Neural crest cell (in vitro differentiated cells): Measurements from ENCODE around the gene SARM1. TPM values are rescaled to one million over a fixed set of nuclear protein-coding genes. Genes with fewer than 3 reads are reported as not detected.

Experiments used
- DNase-seq: peaks from one replicate; pipeline ENCODE4 v3.0.0; 2021; ENCODE audit warnings: low read depth, mixed read lengths, low spot score
- H3K27ac Mint-ChIP-seq: one replicate; pipeline ENCODE4 v1.8.0; 2021; ENCODE audit warnings: mild to moderate bottlenecking, mixed read lengths; ENCODE audit not compliant: unreplicated experiment
- H3K27me3 Mint-ChIP-seq: 2 replicates; pipeline ENCODE4 v1.8.0; 2021; ENCODE audit warnings: low read depth, mild to moderate bottlenecking, mixed read lengths
- H3K36me3 Mint-ChIP-seq: 2 replicates; pipeline ENCODE4 v1.8.0; 2021; ENCODE audit warnings: low read depth, mild to moderate bottlenecking, mixed read lengths
- H3K4me1 Mint-ChIP-seq: 2 replicates; pipeline ENCODE4 v1.8.0; 2021; ENCODE audit warnings: mixed read lengths
- H3K4me3 Mint-ChIP-seq: one replicate; pipeline ENCODE4 v1.8.0; 2021; ENCODE audit warnings: mild to moderate bottlenecking, mixed read lengths
- H3K9me3 Mint-ChIP-seq: 2 replicates; pipeline ENCODE4 v1.8.0; 2021; ENCODE audit warnings: mixed read lengths
- CTCF ChIP-seq: fragments of 200-600 bp; sonication (generic); conservative IDR thresholded peaks from 2 replicates; pipeline ENCODE4 v1.5.0; 2021; ENCODE audit warnings: antibody characterized with exemption, mild to moderate bottlenecking
- total RNA-seq: library from RNA; stranded (reverse); gene quantifications from 2 replicates; pipeline ENCODE4 v1.2.1, GENCODE V29; 2021

The SARM1 gene
- total RNA-seq, 1 donor from 2014 or later, result 52.5 TPM

GRCh38 chr17:28396635-28397239, 25.2 kb downstream of the SARM1 start:
- TF ChIP-seq CTCF, result no peak
- peaks cover 8% of the 10 kb centered on the region for H3K36me3 Mint-ChIP-seq
- H3K27ac Mint-ChIP-seq, result no peak overlapping the region
- peaks cover 12% of the 10 kb centered on the region for H3K4me1 Mint-ChIP-seq
- no peaks in the 10 kb centered on the region for H3K9me3 Mint-ChIP-seq
- no peak for DNase-seq
- no peak overlapping the region for H3K4me3 Mint-ChIP-seq
- no peaks in the 10 kb centered on the region for H3K27me3 Mint-ChIP-seq

- H3K27ac Mint-ChIP-seq, result no peak overlapping the region
- H3K4me3 Mint-ChIP-seq, result no peak overlapping the region
- DNase-seq, result no peak
- no peaks in the 10 kb centered on the region for H3K9me3 Mint-ChIP-seq
- peaks cover 12% of the 10 kb centered on the region for H3K4me1 Mint-ChIP-seq
- no peak for TF ChIP-seq CTCF
- no peaks in the 10 kb centered on the region for H3K27me3 Mint-ChIP-seq
- peaks cover 8% of the 10 kb centered on the region for H3K36me3 Mint-ChIP-seq
Measured at GRCh38 chr17:28397275-28397674, 25.8 kb downstream of the SARM1 start.

- Mint-ChIP-seq H3K36me3 (peaks cover 8% of the 10 kb centered on the region), H3K27me3 (no peaks in the 10 kb centered on the region), H3K27ac (peak overlapping the region; percentile 76), H3K4me3 (peak overlapping the region; percentile 40), H3K4me1 (peaks cover 12% of the 10 kb centered on the region), H3K9me3 (no peaks in the 10 kb centered on the region)
- no peak for DNase-seq
- no peak for TF ChIP-seq CTCF
Measured at GRCh38 chr17:28397687-28398279, 26.3 kb downstream of the SARM1 start.

DNA sequence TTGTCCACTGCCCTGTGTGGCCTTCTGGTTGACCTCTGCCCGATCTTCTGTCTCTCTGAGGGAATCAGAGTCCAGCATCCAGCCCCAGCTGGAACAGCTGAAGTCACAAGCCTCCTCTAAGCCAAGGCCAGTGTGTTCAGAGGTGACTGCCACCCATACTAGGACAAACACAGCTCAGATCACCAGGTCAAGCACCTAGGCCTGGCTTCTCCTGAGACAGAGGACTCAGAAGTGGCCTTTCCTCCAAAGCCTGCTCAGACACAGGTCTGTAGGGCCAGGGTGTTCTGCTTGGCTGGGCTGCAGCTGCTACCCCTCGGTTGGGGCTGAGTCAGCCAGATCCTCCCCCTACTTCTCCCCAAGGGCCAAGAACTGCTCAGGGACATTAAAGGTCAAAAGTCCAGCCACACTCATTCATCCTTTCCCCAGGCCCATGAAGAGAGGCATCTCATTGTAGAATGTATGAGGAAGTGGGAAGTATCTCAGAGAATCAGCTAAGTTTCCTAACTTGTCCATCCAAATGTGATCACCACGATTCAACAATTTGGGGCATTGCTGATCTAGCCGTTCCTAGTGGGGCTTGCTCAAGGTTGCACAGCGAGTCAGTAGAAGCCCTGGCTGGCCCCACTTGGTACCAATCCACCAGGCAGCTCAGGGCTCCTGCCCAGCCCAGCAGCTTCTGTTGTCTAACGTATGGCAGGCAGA, 26.9 kb downstream of the SARM1 start:
- TF ChIP-seq CTCF, result no peak
- Mint-ChIP-seq H3K4me1 (peaks cover 12% of the 10 kb centered on the region), H3K27ac (peak overlapping the region; percentile 76), H3K36me3 (peaks cover 8% of the 10 kb centered on the region), H3K9me3 (no peaks in the 10 kb centered on the region), H3K27me3 (no peaks in the 10 kb centered on the region), H3K4me3 (peak overlapping the region; percentile 40)
- DNase-seq, result no peak

DNA sequence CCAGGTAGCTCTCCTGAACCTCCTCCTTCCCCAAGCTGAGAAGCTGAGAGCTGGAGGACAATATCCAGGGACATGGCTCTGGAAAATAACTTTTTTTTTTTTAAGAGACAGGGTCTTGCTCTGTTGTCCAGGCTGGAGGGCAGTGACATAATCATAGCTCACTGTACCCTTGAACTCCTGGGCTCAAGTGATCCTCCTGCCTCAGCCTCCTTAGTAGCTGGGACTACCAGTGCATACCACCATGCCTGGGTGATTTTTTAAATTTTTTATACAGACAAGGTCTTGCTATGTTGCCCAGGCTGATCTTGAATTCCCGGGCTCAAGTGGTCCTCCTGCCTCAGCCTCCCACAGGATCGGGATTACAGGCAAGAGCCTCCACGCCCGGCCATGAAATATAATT, 28.3 kb downstream of the SARM1 start:
- no peak for TF ChIP-seq CTCF
- H3K9me3 Mint-ChIP-seq, result no peaks in the 10 kb centered on the region
- no peak for DNase-seq
- H3K4me3 Mint-ChIP-seq, result no peak overlapping the region
- no peak overlapping the region for H3K27ac Mint-ChIP-seq
- peaks cover 3% of the 10 kb centered on the region for H3K27me3 Mint-ChIP-seq
- H3K36me3 Mint-ChIP-seq, result peaks cover 2% of the 10 kb centered on the region
- peaks cover 21% of the 10 kb centered on the region for H3K4me1 Mint-ChIP-seq
